ENCODE measurements around the gene C1orf21.

DNA sequence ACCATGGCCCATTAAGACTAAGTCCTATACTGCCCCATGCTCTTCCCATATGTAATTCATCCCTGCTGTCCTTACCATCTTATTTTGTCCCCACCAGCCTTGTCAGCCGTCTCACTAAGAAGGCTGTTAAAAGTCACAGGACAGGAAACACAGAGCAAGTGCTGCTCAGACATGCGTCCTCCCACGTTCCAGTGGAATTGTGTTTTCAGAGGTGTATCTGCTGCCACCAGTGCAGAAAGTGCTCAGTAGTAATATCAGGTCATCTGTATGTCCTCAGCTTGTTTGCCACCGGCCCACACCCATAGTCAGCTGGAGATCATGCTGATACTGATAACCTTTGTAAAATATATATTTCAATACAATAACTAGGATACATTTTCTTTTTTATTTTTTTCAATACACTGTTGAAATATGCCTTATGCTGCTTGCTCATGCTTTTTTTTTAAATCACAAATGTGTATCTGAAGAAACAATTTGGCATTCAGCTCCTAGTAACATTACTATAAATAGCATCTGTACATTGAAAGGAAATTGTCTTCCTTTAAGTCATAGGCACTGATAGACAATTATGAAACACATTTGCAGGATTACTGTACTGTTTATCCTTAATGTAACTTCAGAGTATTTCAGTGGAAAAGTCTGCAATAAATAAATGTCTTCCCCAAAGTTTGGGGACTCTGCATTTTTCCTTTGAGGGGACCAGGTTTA lies 211.0 kb downstream of the C1orf21 start:
- TF ChIP-seq ZNF70 (CRISPR knock-in tag; IDR thresholded peaks at IDR 0.05) (no peak), OSR1 (CRISPR knock-in tag; IDR thresholded peaks at IDR 0.05) (no peak), TCF4 (CRISPR knock-in tag; IDR thresholded peaks at IDR 0.05; ENCODE audit: borderline replicate concordance) (no peak), RARB (CRISPR knock-in tag; IDR thresholded peaks at IDR 0.05) (no peak), ZFP30 (CRISPR knock-in tag; IDR thresholded peaks at IDR 0.05) (no peak), PPARA (CRISPR knock-in tag; IDR thresholded peaks at IDR 0.05; ENCODE audit: borderline replicate concordance) (no peak), TOX (CRISPR knock-in tag; IDR thresholded peaks at IDR 0.05; ENCODE audit: borderline replicate concordance) (no peak), GLIS3 (CRISPR knock-in tag; IDR thresholded peaks at IDR 0.05) (no peak), ZFP3 (CRISPR knock-in tag; IDR thresholded peaks at IDR 0.05) (no peak)
- TF ChIP-seq, protein P1, sequence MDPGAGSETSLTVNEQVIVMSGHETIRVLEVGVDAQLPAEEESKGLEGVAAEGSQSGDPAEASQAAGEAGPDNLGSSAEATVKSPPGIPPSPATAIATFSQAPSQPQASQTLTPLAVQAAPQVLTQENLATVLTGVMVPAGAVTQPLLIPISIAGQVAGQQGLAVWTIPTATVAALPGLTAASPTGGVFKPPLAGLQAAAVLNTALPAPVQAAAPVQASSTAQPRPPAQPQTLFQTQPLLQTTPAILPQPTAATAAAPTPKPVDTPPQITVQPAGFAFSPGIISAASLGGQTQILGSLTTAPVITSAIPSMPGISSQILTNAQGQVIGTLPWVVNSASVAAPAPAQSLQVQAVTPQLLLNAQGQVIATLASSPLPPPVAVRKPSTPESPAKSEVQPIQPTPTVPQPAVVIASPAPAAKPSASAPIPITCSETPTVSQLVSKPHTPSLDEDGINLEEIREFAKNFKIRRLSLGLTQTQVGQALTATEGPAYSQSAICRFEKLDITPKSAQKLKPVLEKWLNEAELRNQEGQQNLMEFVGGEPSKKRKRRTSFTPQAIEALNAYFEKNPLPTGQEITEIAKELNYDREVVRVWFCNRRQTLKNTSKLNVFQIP (CRISPR knock-in tag; IDR thresholded peaks at IDR 0.05; ENCODE audit: borderline replicate concordance, low read depth), result no peak
